Endothelial cell of umbilical vein (primary cell): Measurements from ENCODE around the gene RAB8B. TPM values are rescaled to one million over a fixed set of nuclear protein-coding genes. Genes with fewer than 3 reads are reported as not detected.
A peak's percentile ranks its signal among the peaks of the same experiment; 100 is the strongest.

Experiments
- BruUV-seq: library from RNA; stranded (reverse); fragments of 400-500 nt; replicated peaks from 2 replicates; lab custom pipeline; 2021; lab: Mats Ljungman, UMichigan
- CTCF ChIA-PET: fragments of 300-600, 350-600 bp; sonication (Branson Sonifier 250); formaldehyde crosslinking; loops from one replicate; lab custom pipeline; 2021; ENCODE audit warnings: antibody characterized with exemption, inconsistent platforms; lab: Charles Lee
- POLR2A ChIA-PET: fragments of 300-600, 350-600 bp; sonication (Branson Sonifier 250); formaldehyde crosslinking; loops from one replicate; lab custom pipeline; 2021; ENCODE audit warnings: antibody characterized with exemption, inconsistent platforms; lab: Charles Lee
- DNase-seq: peaks from one replicate; pipeline ENCODE4 v3.0.0-alpha.2; 2011; ENCODE audit warnings: low read depth, low spot score
- FAIRE-seq: peaks from 2 replicates; lab custom pipeline; 2011; peaks lifted over from hg19 to GRCh38; lab: Jason Lieb, UNC
- H2AFZ ChIP-seq: 2 replicates; pipeline ENCODE4 v1.6.0; 2012; ENCODE audit warnings: low read depth, low read length, control low read depth, inconsistent platforms
- H3K27ac ChIP-seq: 2 replicates; pipeline ENCODE4 v1.5.1; 2011; ENCODE audit warnings: low read depth, mild to moderate bottlenecking, control low read depth, low read length, moderate library complexity; ENCODE audit not compliant: insufficient read depth
- H3K27me3 ChIP-seq, 2 experiments: 2 replicates each; pipeline versions ENCODE4 v1.6.0 to v1.6.1; 2011; ENCODE audit warnings: low read length in 2 of 2, mixed read lengths in 1 of 2; ENCODE audit not compliant: control insufficient read depth in 2 of 2, insufficient read depth in 2 of 2
- H3K36me3 ChIP-seq, 2 experiments: 2 replicates in 1 of 2; 3 replicates in 1 of 2; pipeline ENCODE4 v1.5.1; 2011; ENCODE audit warnings: low read length in 2 of 2, mild to moderate bottlenecking in 1 of 2, moderate library complexity in 1 of 2; ENCODE audit not compliant: control insufficient read depth in 2 of 2, insufficient read depth in 2 of 2; ENCODE audit errors: extremely low read depth in 1 of 2
- H3K4me1 ChIP-seq: 3 replicates; pipeline ENCODE4 v1.5.1; 2011; ENCODE audit warnings: mild to moderate bottlenecking, low read length; ENCODE audit not compliant: control insufficient read depth, insufficient read depth; ENCODE audit errors: extremely low read depth
- H3K4me2 ChIP-seq: 2 replicates; pipeline ENCODE4 v1.6.1; 2011; ENCODE audit warnings: low read length, control low read depth, mixed read lengths; ENCODE audit not compliant: insufficient read depth
- H3K4me3 ChIP-seq, 3 experiments: fragments of 200-600 bp in 1 of 3; sonication (generic), shearing (Covaris generic) in 1 of 3; replicated peaks in 1 of 3; 2 replicates each; pipeline ENCODE4 v1.5.1; 2011 to 2016; ENCODE audit warnings: control low read depth in 3 of 3, low read length in 3 of 3, mild to moderate bottlenecking in 2 of 3, inconsistent platforms in 1 of 3, low read depth in 1 of 3, moderate library complexity in 1 of 3; ENCODE audit not compliant: insufficient read depth in 1 of 3
- H3K79me2 ChIP-seq: 2 replicates; pipeline ENCODE4 v1.6.0; 2012; ENCODE audit warnings: low read length, inconsistent platforms; ENCODE audit not compliant: control insufficient read depth, insufficient read depth
- H3K9ac ChIP-seq: replicated peaks from 2 replicates; pipeline ENCODE3; 2011; ENCODE audit warnings: low read length, control low read depth; ENCODE audit not compliant: insufficient read depth; ENCODE audit errors: extremely low read depth
- H3K9me1 ChIP-seq: replicated peaks from 3 replicates; pipeline ENCODE4 v1.6.0; 2011; ENCODE audit warnings: mild to moderate bottlenecking, low read length; ENCODE audit not compliant: control insufficient read depth, insufficient read depth; ENCODE audit errors: extremely low read depth
- H3K9me3 ChIP-seq: replicated peaks from 2 replicates; pipeline ENCODE4 v1.5.1; 2012; ENCODE audit warnings: low read length, inconsistent platforms; ENCODE audit not compliant: control insufficient read depth, insufficient read depth
- H4K20me1 ChIP-seq: replicated peaks from 2 replicates; pipeline ENCODE3; 2011; ENCODE audit warnings: mild to moderate bottlenecking, low read length; ENCODE audit not compliant: control insufficient read depth, insufficient read depth; ENCODE audit errors: extremely low read depth
- EZH2 ChIP-seq: IDR thresholded peaks from 2 replicates; pipeline ENCODE4 v1.6.1; 2012; ENCODE audit warnings: borderline replicate concordance, low read depth, mild to moderate bottlenecking, moderate library complexity, low read length, inconsistent platforms; ENCODE audit not compliant: severe bottlenecking
- FOS ChIP-seq: IDR thresholded peaks from 2 replicates; pipeline ENCODE4 v1.6.1; 2011; ENCODE audit warnings: mild to moderate bottlenecking, low read length, moderate library complexity, borderline replicate concordance; ENCODE audit not compliant: insufficient read depth
- GATA2 ChIP-seq: IDR thresholded peaks from 2 replicates; pipeline ENCODE4 v1.7.0; 2011; ENCODE audit warnings: low read depth, mild to moderate bottlenecking, moderate library complexity, mixed read lengths, low read length; ENCODE audit not compliant: insufficient read length, insufficient read depth
- JUN ChIP-seq: IDR thresholded peaks from 2 replicates; pipeline ENCODE4 v1.6.1; 2011; ENCODE audit warnings: borderline replicate concordance, low read depth; ENCODE audit not compliant: insufficient read length, insufficient read depth
- MAX ChIP-seq: IDR thresholded peaks from 2 replicates; pipeline ENCODE4 v1.6.1; 2011; ENCODE audit not compliant: insufficient read depth, insufficient read length
- MYC ChIP-seq: IDR thresholded peaks from one replicate; pipeline ENCODE4 v1.6.1; 2011; ENCODE audit warnings: mild to moderate bottlenecking, low read depth, low read length
- POLR2A ChIP-seq: IDR thresholded peaks from 2 replicates; pipeline ENCODE4 v1.6.1; 2012; ENCODE audit warnings: low read depth, mild to moderate bottlenecking, control low read depth, low read length
- POLR2AphosphoS5 ChIP-seq: IDR thresholded peaks from 2 replicates; pipeline ENCODE4 v1.6.1; 2012; ENCODE audit warnings: low read depth, mild to moderate bottlenecking, control low read depth, low read length, moderate library complexity; ENCODE audit not compliant: insufficient read depth
- dilution Hi-C: fragments of 300-500 bp; cut with MboI; formaldehyde crosslinking; loops from one replicate; pipeline ENCODE4 v1.15.0; 2019; ENCODE audit warnings: low sequenced_read_pairs; ENCODE audit not compliant: extremely low pct_ligation_motif_present
- intact Hi-C: fragments of 100-400 bp; cut with micrococcal nuclease; formaldehyde crosslinking; loops from one replicate; pipeline ENCODE4 v1.10.0; 2022
- polyA plus RNA-seq, 4 experiments: library from polyadenylated mRNA; depleted of rRNA in 3 of 4; stranded (reverse) in 3 of 4; unstranded in 1 of 4; fragments of >200 nt; gene quantifications; 2 replicates each; pipeline versions ENCODE4 v1.2.1 to v1.2.3, GENCODE V29; 2011 to 2012; ENCODE audit warnings: missing spikeins in 1 of 4
- total RNA-seq: library from RNA; stranded (reverse); gene quantifications from 2 replicates; pipeline ENCODE4 v1.2.3, GENCODE V29; 2021

RAB8B gene
- total and polyA plus RNA-seq, 2 donors (not counting 3 experiments of a cell fraction or from before 2014, with no cell fraction given) = 10.4 to 52.5 TPM

- no peaks in the 10 kb centered on the region for H3K9me1 ChIP-seq
- no peak for TF ChIP-seq EZH2
- TF ChIP-seq JUN = peak; percentile 28
- peak; percentile 17 for TF ChIP-seq POLR2AphosphoS5
- no peak for TF ChIP-seq MYC
- no peak for TF ChIP-seq GATA2
- TF ChIP-seq FOS = no peak
- peak; percentile 52 for TF ChIP-seq POLR2A
- no peak for TF ChIP-seq MAX
- peaks cover 2% of the 10 kb centered on the region for H4K20me1 ChIP-seq
- no peaks in the 10 kb centered on the region for H3K27me3 ChIP-seq
- peaks cover 34% of the 10 kb centered on the region for H3K4me1 ChIP-seq
- dilution Hi-C loops (no loop called here), intact Hi-C loops (loop anchor here (1.0 to 2.0 kb wide), 9 partner anchors 23 to 141 kb away; partner anchors contain the start of genes APH1B, LACTB and RPS27L)
- CTCF ChIA-PET = interaction anchor here (0.9 to 2.3 kb wide), 6 partner anchors 12 to 213 kb away, joined by 3 to 13 read pairs (median 4); no protein-coding TSS in a partner anchor
- H3K9me3 ChIP-seq = no peaks in the 10 kb centered on the region
- peak overlapping the region; percentile 75 for H3K9ac ChIP-seq
- peak overlapping the region; percentile 62 to 88 (median 74) for H3K4me3 ChIP-seq
- POLR2A ChIA-PET = no interaction called here
- H3K79me2 ChIP-seq = peaks cover 57% of the 10 kb centered on the region
- peak overlapping the region; percentile 94 for H3K4me2 ChIP-seq
- no peaks in the 10 kb centered on the region for H3K36me3 ChIP-seq
- peak; percentile 75 for FAIRE-seq
- TSS peak; percentile 88 for BruUV-seq
- peak; percentile 63 for DNase-seq
- H2AFZ ChIP-seq = peak overlapping the region; percentile 91
- H3K27ac ChIP-seq = peak overlapping the region; percentile 58
Observed at GRCh38 chr15:63189941-63190768, 749 bp downstream of the RAB8B start.
